CD14-positive monocyte (primary cell): Measurements from ENCODE around the gene SEC24A. TPM values are rescaled to one million over a fixed set of nuclear protein-coding genes. Genes with fewer than 3 reads are reported as not detected.
"Not testable (repeated sequence)": the region's sequence is repeated elsewhere in the genome, so short reads cannot be mapped to it uniquely, and the experiment has no call there.

Experiments used
- DNase-seq, 3 donors: peaks; one replicate each; pipeline ENCODE4 v3.0.0-alpha.2; 2011 to 2022
- H2AFZ ChIP-seq: 2 replicates; pipeline ENCODE4 v1.6.0; 2012; ENCODE audit warnings: mild to moderate bottlenecking, low read depth, low read length, inconsistent platforms; ENCODE audit not compliant: insufficient read depth, poor library complexity, severe bottlenecking
- H3K27ac ChIP-seq, 2 donors: 1 replicate in 1 of 2; 2 replicates in 1 of 2; pipeline ENCODE4 v1.5.1; 2012 to 2013; ENCODE audit warnings: low read length in 2 of 2, control low read depth in 1 of 2, inconsistent platforms in 1 of 2, low read depth in 1 of 2, mild to moderate bottlenecking in 1 of 2
- H3K27me3 ChIP-seq, 2 donors: one replicate each; pipeline versions ENCODE4 v1.6.0 to v1.6.1; 2011 to 2013; ENCODE audit warnings: low read length in 2 of 2; ENCODE audit not compliant: control insufficient read depth in 2 of 2, insufficient read depth in 2 of 2
- H3K36me3 ChIP-seq, 2 donors: replicated peaks in 1 of 2; 1 replicate in 1 of 2; 2 replicates in 1 of 2; pipeline versions ENCODE4 v1.5.1 to v1.6.1; 2012 to 2013; ENCODE audit warnings: low read length in 2 of 2, control low read depth in 1 of 2, inconsistent platforms in 1 of 2, mild to moderate bottlenecking in 1 of 2; ENCODE audit not compliant: insufficient read depth in 2 of 2, control insufficient read depth in 1 of 2
- H3K4me1 ChIP-seq, 2 donors: 1 replicate in 1 of 2; 2 replicates in 1 of 2; pipeline versions ENCODE4 v1.5.1 to v1.6.1; 2012 to 2013; ENCODE audit warnings: low read length in 2 of 2, control low read depth in 1 of 2, inconsistent platforms in 1 of 2, mild to moderate bottlenecking in 1 of 2, moderate library complexity in 1 of 2; ENCODE audit not compliant: insufficient read depth in 2 of 2, control insufficient read depth in 1 of 2
- H3K4me2 ChIP-seq: replicated peaks from 2 replicates; pipeline ENCODE3; 2012; ENCODE audit warnings: low read length, moderate library complexity, mild to moderate bottlenecking; ENCODE audit not compliant: poor library complexity, severe bottlenecking; ENCODE audit errors: extremely low read depth
- H3K4me3 ChIP-seq, 3 experiments: fragments of 200-600 bp in 1 of 3; sonication (generic) in 1 of 3; replicated peaks in 1 of 3; 1 replicate in 2 of 3; 2 replicates in 1 of 3; pipeline ENCODE4 v1.5.1; 2011 to 2013; ENCODE audit warnings: low read length in 3 of 3, mild to moderate bottlenecking in 3 of 3, control low read depth in 2 of 3, low read depth in 2 of 3, inconsistent platforms in 1 of 3, moderate library complexity in 1 of 3
- H3K79me2 ChIP-seq: 2 replicates; pipeline ENCODE4 v1.6.0; 2012; ENCODE audit warnings: mild to moderate bottlenecking, control low read depth, inconsistent platforms, low read length, moderate library complexity; ENCODE audit not compliant: insufficient read depth
- H3K9ac ChIP-seq: 2 replicates; pipeline ENCODE4 v1.6.0; 2017; ENCODE audit warnings: low read length, mild to moderate bottlenecking; ENCODE audit not compliant: insufficient read depth, poor library complexity, severe bottlenecking
- H3K9me3 ChIP-seq, 2 donors: replicated peaks in 1 of 2; 1 replicate in 1 of 2; 2 replicates in 1 of 2; pipeline versions ENCODE4 v1.5.1 to v1.6.1; 2012 to 2013; ENCODE audit warnings: low read length in 2 of 2, control low read depth in 1 of 2; ENCODE audit not compliant: control insufficient read depth in 1 of 2, insufficient read depth in 1 of 2
- H4K20me1 ChIP-seq: 2 replicates; pipeline ENCODE4 v1.6.0; 2012; ENCODE audit warnings: mild to moderate bottlenecking, low read length, control low read depth, moderate library complexity; ENCODE audit not compliant: insufficient read depth
- H3K27ac Mint-ChIP-seq, 7 donors: one replicate each; pipeline ENCODE4 v1.8.0; 2020; ENCODE audit warnings: mild to moderate bottlenecking in 7 of 7, mixed read lengths in 7 of 7, moderate library complexity in 6 of 7, inconsistent platforms in 2 of 7
- H3K27me3 Mint-ChIP-seq, 3 donors: one replicate each; pipeline ENCODE4 v1.8.0; 2021 to 2022; ENCODE audit warnings: low read depth in 3 of 3, mild to moderate bottlenecking in 3 of 3, mixed read lengths in 3 of 3, moderate library complexity in 3 of 3, inconsistent platforms in 1 of 3
- H3K36me3 Mint-ChIP-seq, 2 donors: one replicate each; pipeline ENCODE4 v1.8.0; 2020; ENCODE audit warnings: mixed read lengths in 2 of 2, inconsistent platforms in 1 of 2, mild to moderate bottlenecking in 1 of 2
- H3K4me1 Mint-ChIP-seq: one replicate; pipeline ENCODE4 v1.8.0; 2020; ENCODE audit warnings: mild to moderate bottlenecking, mixed read lengths
- H3K4me3 Mint-ChIP-seq, 2 donors: one replicate each; pipeline ENCODE4 v1.8.0; 2020; ENCODE audit warnings: mild to moderate bottlenecking in 2 of 2, mixed read lengths in 2 of 2, moderate library complexity in 1 of 2
- H3K9me3 Mint-ChIP-seq, 7 donors: one replicate each; pipeline ENCODE4 v1.8.0; 2020 to 2022; ENCODE audit warnings: mixed read lengths in 7 of 7, mild to moderate bottlenecking in 6 of 7, moderate library complexity in 6 of 7, inconsistent platforms in 2 of 7
- WGBS: methylation state at CpG from one replicate; pipeline ENCODE4 v1.1.5; 2013; ENCODE audit warnings: missing lambda C conversion rate; ENCODE audit not compliant: insufficient coverage; 5-methylcytosine and 5-hydroxymethylcytosine counted together
- intact Hi-C, 2 donors: fragments of 100-400 bp; cut with micrococcal nuclease; formaldehyde crosslinking; loops; one replicate each; pipeline versions ENCODE4 v1.15.0 to v1.15.1; 2023
- polyA plus RNA-seq, 3 donors: library from polyadenylated mRNA; depleted of rRNA in 1 of 3; unstranded in 2 of 3; stranded (reverse) in 1 of 3; fragments of 300-500 nt in 2 of 3; fragments of >200 nt in 1 of 3; fragmentation: Illumina TruSeq in 2 of 3; gene quantifications; 1 replicate in 2 of 3; 2 replicates in 1 of 3; pipeline ENCODE4 v1.2.3, GENCODE V29; 2012 to 2021
- TF ChIP-seq, protein P1 (sequence below): fragments of 200-600 bp; IDR thresholded peaks from one replicate; pipeline ENCODE4 v1.8.0; 2022; ENCODE audit warnings: antibody characterized with exemption, mild to moderate bottlenecking

Gene SEC24A
- polyA plus RNA-seq, 3 donors: 4.9 to 8.5 (median 7.7) TPM

DNA sequence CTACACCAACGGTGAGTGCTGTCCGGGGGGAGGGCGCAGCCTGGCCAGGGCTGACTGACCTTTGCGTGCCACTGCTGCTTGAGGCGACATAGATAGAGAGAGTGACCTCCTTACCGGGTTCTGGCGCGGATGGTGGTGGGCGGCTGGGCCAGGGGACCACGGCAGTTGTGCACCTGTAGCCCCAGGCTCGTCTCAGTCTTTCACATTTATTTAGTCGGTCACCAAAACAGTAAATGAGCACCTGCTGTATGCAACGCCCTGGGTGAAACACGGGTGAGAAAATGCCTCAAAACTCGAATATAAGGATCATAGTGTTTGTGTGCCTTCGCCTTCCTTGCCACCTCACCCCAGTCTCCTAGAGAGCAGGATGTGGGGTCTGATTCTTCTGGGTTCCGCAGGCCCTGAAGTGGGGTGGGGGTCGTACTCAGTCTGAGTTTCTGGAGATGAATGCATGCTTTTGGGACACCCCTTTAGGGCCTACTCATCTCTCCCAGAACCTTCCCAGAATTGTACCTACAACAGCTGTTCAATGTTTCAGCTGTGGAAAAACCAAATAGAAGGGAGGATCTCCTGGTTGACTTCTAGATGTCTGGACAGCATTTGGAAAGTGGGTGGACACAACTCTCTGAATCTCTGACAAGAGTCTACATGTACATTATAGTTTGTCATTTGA lies 714 bp downstream of the SEC24A start:
- intact Hi-C loops: loop anchor here (2.0 to 5.0 kb wide), 3 partner anchors 16 to 282 kb away; partner anchors contain the start of genes SAR1B (in 2 of the 2), CAMLG (in 1 of the 2) and CDKL3 (in 1 of the 2)
- H3K27me3 Mint-ChIP-seq: peaks cover 0 to 2% (median 2%) of the 10 kb centered on the region in 3 donors
- peaks cover 20 to 31% of the 10 kb centered on the region in 2 donors for H3K4me1 ChIP-seq
- DNase-seq: no peak
- no peaks in the 10 kb centered on the region for H3K27me3 ChIP-seq
- WGBS: 0% methylated on average over 11 of the region's 18 CpGs
- H3K9ac ChIP-seq: peak overlapping the region; percentile 98
- H3K4me3 Mint-ChIP-seq: peak overlapping the region; percentile 94 to 95
- H3K9me3 ChIP-seq: no peaks in the 10 kb centered on the region
- no peaks in the 10 kb centered on the region for H3K36me3 ChIP-seq
- H3K4me3 ChIP-seq: peak overlapping the region; percentile 86 to 91 (median 91)
- peaks cover 4 to 16% of the 10 kb centered on the region in 2 donors for H3K36me3 Mint-ChIP-seq
- TF ChIP-seq, protein P1, sequence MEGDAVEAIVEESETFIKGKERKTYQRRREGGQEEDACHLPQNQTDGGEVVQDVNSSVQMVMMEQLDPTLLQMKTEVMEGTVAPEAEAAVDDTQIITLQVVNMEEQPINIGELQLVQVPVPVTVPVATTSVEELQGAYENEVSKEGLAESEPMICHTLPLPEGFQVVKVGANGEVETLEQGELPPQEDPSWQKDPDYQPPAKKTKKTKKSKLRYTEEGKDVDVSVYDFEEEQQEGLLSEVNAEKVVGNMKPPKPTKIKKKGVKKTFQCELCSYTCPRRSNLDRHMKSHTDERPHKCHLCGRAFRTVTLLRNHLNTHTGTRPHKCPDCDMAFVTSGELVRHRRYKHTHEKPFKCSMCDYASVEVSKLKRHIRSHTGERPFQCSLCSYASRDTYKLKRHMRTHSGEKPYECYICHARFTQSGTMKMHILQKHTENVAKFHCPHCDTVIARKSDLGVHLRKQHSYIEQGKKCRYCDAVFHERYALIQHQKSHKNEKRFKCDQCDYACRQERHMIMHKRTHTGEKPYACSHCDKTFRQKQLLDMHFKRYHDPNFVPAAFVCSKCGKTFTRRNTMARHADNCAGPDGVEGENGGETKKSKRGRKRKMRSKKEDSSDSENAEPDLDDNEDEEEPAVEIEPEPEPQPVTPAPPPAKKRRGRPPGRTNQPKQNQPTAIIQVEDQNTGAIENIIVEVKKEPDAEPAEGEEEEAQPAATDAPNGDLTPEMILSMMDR: no peak
- no peaks in the 10 kb centered on the region for H3K9me3 Mint-ChIP-seq
- H3K4me2 ChIP-seq: peak overlapping the region; percentile 73
- peak overlapping the region; percentile 98 to 100 (median 100) for H3K27ac Mint-ChIP-seq
- peaks cover 72% of the 10 kb centered on the region for H3K79me2 ChIP-seq
- peaks cover 10% of the 10 kb centered on the region for H4K20me1 ChIP-seq
- peaks cover 32% of the 10 kb centered on the region for H3K4me1 Mint-ChIP-seq
- peak overlapping the region; percentile 98 to 99 for H3K27ac ChIP-seq
- H2AFZ ChIP-seq: peak overlapping the region; percentile 77

- peak overlapping the region in 4 of 7 donors; percentile 8 to 56 (median 51) for H3K27ac Mint-ChIP-seq
- not testable (repeated sequence) for H3K9me3 Mint-ChIP-seq, H3K9ac ChIP-seq
Observed at GRCh38 chr5:134650660-134651059, 2.1 kb downstream of the SEC24A start.

More at GRCh38 chr5:134650660-134651059, 2.1 kb downstream of the SEC24A start:
- H3K79me2 ChIP-seq: peaks cover 82% of the 10 kb centered on the region
- peaks cover 32% of the 10 kb centered on the region for H3K4me1 Mint-ChIP-seq
- not testable (repeated sequence) for H3K4me3 ChIP-seq, H3K9me3 ChIP-seq, H3K27ac ChIP-seq, H3K4me2 ChIP-seq, H3K27me3 Mint-ChIP-seq, H2AFZ ChIP-seq, H3K4me3 Mint-ChIP-seq, H3K36me3 ChIP-seq, H3K27me3 ChIP-seq, DNase-seq
- 60% methylated on average over 1 of the region's 6 CpGs for WGBS
- peaks cover 24% of the 10 kb centered on the region for H4K20me1 ChIP-seq
- peaks cover 5 to 15% of the 10 kb centered on the region in 2 donors for H3K36me3 Mint-ChIP-seq
- peaks cover 20 to 31% of the 10 kb centered on the region in 2 donors for H3K4me1 ChIP-seq
- intact Hi-C loops: loop anchor here in 1 of 2 donors (10.0 kb wide), 1 partner anchor 84 kb away; the partner anchor contains the start of gene CAMLG
